HG03354 (cell line): ENCODE results near the gene MYRFL.
"Not testable (repeated sequence)": the region's sequence is repeated elsewhere in the genome, so short reads cannot be mapped to it uniquely, and the experiment has no call there.

Source experiments
- ATAC-seq: cut with Tn5 transposase; IDR thresholded peaks from one replicate; pipeline ENCODE4 v1.9.1; 2021; ENCODE audit warnings: mild to moderate bottlenecking; ENCODE audit not compliant: unreplicated experiment, poor library complexity, severe bottlenecking

The MYRFL gene

GRCh38 chr12:69969011-69969410 is 144.0 kb downstream of the MYRFL start:
- ATAC-seq = no peak

- no peak for ATAC-seq
Measured at GRCh38 chr12:69972136-69972535, 147.1 kb downstream of the MYRFL start.

GRCh38 chr12:69978020-69978419 is 153.0 kb downstream of the MYRFL start:
- no peak for ATAC-seq

GRCh38 chr12:69981881-69982475 is 157.0 kb downstream of the MYRFL start:
- no peak for ATAC-seq

GRCh38 chr12:69984241-69984640 is 159.2 kb downstream of the MYRFL start:
- ATAC-seq = no peak

- peak; percentile 94 for ATAC-seq
Measured at GRCh38 chr12:69985656-69986055, 160.6 kb downstream of the MYRFL start.

GRCh38 chr12:69986114-69986513 is 161.1 kb downstream of the MYRFL start:
- ATAC-seq = no peak

- ATAC-seq = no peak
Measured at GRCh38 chr12:69987579-69988091, 162.6 kb downstream of the MYRFL start.

GRCh38 chr12:69988481-69989321 is 163.7 kb downstream of the MYRFL start:
- ATAC-seq = no peak

- ATAC-seq = no peak
Measured at GRCh38 chr12:69991690-69992288, 166.8 kb downstream of the MYRFL start.

GRCh38 chr12:69993433-69993832 is 168.4 kb downstream of the MYRFL start:
- ATAC-seq = no peak

- ATAC-seq = not testable (repeated sequence)
Measured at GRCh38 chr12:69994086-69994485, 169.1 kb downstream of the MYRFL start.

GRCh38 chr12:69994724-69995173 is 169.7 kb downstream of the MYRFL start:
- no peak for ATAC-seq

- no peak for ATAC-seq
Measured at GRCh38 chr12:69996241-69996640, 171.2 kb downstream of the MYRFL start.

GRCh38 chr12:69996722-69997121 is 171.7 kb downstream of the MYRFL start:
- no peak for ATAC-seq

GRCh38 chr12:69998011-69998410 is 173.0 kb downstream of the MYRFL start:
- no peak for ATAC-seq

GRCh38 chr12:69998922-69999321 is 173.9 kb downstream of the MYRFL start:
- ATAC-seq = no peak

GRCh38 chr12:69999561-69999960 is 174.5 kb downstream of the MYRFL start:
- no peak for ATAC-seq

- no peak for ATAC-seq
Measured at GRCh38 chr12:70002097-70002911, 177.3 kb downstream of the MYRFL start.

GRCh38 chr12:70002912-70003255 is 177.9 kb downstream of the MYRFL start:
- no peak for ATAC-seq
